Smooth muscle cell (in vitro differentiated cells): ENCODE data around the gene AATK. TPM values are rescaled to one million over a fixed set of nuclear protein-coding genes. Genes with fewer than 3 reads are reported as not detected.

Source experiments
- DNase-seq: peaks from one replicate; lab custom pipeline; 2025; ENCODE audit not compliant: unreplicated experiment; lab: John Stamatoyannopoulos, UW
- H2AFZ ChIP-seq: fragments of 200-600 bp; sonication (generic); 2 replicates; pipeline ENCODE4 v1.6.0; 2016; ENCODE audit warnings: antibody characterized with exemption, low read depth, mild to moderate bottlenecking
- H3F3A ChIP-seq: fragments of 200-600 bp; sonication (generic); 2 replicates; pipeline ENCODE4 v1.6.0; 2017; ENCODE audit warnings: antibody characterized with exemption, low read depth
- H3K27ac ChIP-seq: fragments of 200-600 bp; sonication (generic); 2 replicates; pipeline ENCODE4 v1.5.1; 2016; ENCODE audit warnings: low read depth, mild to moderate bottlenecking
- H3K27me3 ChIP-seq: fragments of 200-600 bp; sonication (generic); 2 replicates; pipeline ENCODE4 v1.6.1; 2016; ENCODE audit warnings: low read depth, mild to moderate bottlenecking
- H3K36me3 ChIP-seq: fragments of 200-600 bp; sonication (generic); 2 replicates; pipeline ENCODE4 v1.5.1; 2016; ENCODE audit warnings: low read depth
- H3K4me1 ChIP-seq: fragments of 200-600 bp; sonication (generic); 2 replicates; pipeline ENCODE4 v1.5.1; 2016; ENCODE audit warnings: low read depth
- H3K4me2 ChIP-seq: fragments of 200-600 bp; sonication (generic); 2 replicates; pipeline ENCODE4 v1.6.0; 2016; ENCODE audit warnings: mild to moderate bottlenecking
- H3K4me3 ChIP-seq: fragments of 200-600 bp; sonication (generic); 2 replicates; pipeline ENCODE4 v1.5.1; 2016; ENCODE audit warnings: mild to moderate bottlenecking
- H3K79me2 ChIP-seq: fragments of 200-600 bp; sonication (generic); 2 replicates; pipeline ENCODE4 v1.6.0; 2016; ENCODE audit warnings: low read depth, mild to moderate bottlenecking
- H3K9ac ChIP-seq: fragments of 200-600 bp; sonication (generic); 2 replicates; pipeline ENCODE4 v1.6.0; 2016; ENCODE audit warnings: low read depth
- H3K9me3 ChIP-seq: fragments of 200-600 bp; sonication (generic); replicated peaks from 2 replicates; pipeline ENCODE4 v1.5.1; 2016; ENCODE audit warnings: low read depth
- H4K20me1 ChIP-seq: fragments of 200-600 bp; sonication (generic); 2 replicates; pipeline ENCODE4 v1.6.0; 2016; ENCODE audit warnings: low read depth
- WGBS: methylation state at CpG from one replicate; pipeline ENCODE4 v1.1.7; 2016; ENCODE audit warnings: low lambda C conversion rate; 5-methylcytosine and 5-hydroxymethylcytosine counted together
- polyA plus RNA-seq: library from polyadenylated mRNA; unstranded; fragments of >200 nt; fragmentation: Nextera tagmentation; extraction: Ambion mirVana; gene quantifications from 2 replicates; pipeline ENCODE4 v1.2.1, GENCODE V29; 2016
- total RNA-seq: library from RNA; depleted of rRNA; stranded (reverse); fragments of >200 nt; gene quantifications from 2 replicates; pipeline ENCODE4 v1.2.3, GENCODE V29; 2014
- TF ChIP-seq, protein P1 (sequence below): fragments of 200-600 bp; sonication (generic); IDR thresholded peaks from 2 replicates; pipeline ENCODE4 v1.5.1; 2017; ENCODE audit warnings: borderline replicate concordance, mild to moderate bottlenecking, antibody characterized with exemption; ENCODE audit not compliant: insufficient read depth, poor library complexity, severe bottlenecking

Gene AATK
- total and polyA plus RNA-seq, 2 experiments from 2014 or later = 0.61 to 0.67 TPM

DNA sequence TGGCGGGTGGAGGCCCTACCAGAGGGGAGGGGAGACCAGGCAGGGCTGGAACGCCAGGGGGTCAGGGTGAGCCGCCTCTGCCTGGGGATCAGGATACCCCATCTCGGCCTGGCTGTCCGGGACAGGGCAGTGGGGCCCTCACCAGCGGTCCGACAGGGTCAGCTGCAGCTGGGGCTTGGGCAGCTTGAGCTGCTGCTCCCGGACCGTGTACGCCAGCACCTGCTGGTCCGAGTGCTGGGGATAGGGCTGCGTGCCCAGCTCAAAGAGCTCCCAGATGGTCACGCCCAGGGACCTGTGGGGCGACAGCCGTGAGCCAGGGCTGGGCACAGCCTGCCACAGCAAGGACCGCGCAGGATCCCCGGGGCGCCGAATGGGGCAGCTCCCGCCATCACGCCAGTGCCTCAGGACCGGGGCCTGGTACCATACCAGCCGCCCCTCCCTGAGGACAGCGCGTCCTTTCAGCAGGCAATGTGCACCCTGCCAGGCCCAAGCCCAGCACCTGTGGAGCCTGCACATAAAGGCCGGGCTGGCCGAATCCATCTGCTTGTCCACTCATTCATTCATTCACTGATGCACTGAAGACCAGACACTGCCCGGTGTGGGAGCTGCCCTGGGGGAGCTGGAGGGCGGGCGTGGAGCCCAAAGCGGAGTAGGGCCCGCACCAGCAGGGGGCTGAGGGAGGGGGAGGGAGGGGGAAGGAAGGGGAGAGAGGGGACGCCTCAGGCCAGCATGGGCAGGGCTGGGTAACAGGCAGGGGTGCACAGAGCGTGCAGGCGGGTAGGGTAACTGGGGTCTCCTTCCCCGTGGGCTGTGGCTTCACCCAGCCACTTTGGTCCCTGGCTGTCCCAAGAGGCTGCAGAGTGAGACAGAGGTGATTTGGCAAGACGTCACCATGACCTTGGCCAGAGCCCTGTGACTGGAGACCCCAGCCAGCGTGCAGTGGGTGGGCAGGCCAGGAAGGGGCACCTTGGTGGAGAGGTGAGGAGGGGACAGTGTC lies 42.7 kb downstream of the AATK start:
- Histone ChIP-seq H3K4me1 (no peaks in the 10 kb centered on the region), H3K79me2 (no peaks in the 10 kb centered on the region), H2AFZ (no peak overlapping the region), H3K27ac (no peak overlapping the region), H3K27me3 (no peaks in the 10 kb centered on the region), H3K36me3 (no peaks in the 10 kb centered on the region), H3F3A (no peaks in the 10 kb centered on the region), H3K9me3 (no peaks in the 10 kb centered on the region), H3K4me3 (no peak overlapping the region), H3K4me2 (no peak overlapping the region), H4K20me1 (no peaks in the 10 kb centered on the region), H3K9ac (no peak overlapping the region)
- TF ChIP-seq, protein P1, sequence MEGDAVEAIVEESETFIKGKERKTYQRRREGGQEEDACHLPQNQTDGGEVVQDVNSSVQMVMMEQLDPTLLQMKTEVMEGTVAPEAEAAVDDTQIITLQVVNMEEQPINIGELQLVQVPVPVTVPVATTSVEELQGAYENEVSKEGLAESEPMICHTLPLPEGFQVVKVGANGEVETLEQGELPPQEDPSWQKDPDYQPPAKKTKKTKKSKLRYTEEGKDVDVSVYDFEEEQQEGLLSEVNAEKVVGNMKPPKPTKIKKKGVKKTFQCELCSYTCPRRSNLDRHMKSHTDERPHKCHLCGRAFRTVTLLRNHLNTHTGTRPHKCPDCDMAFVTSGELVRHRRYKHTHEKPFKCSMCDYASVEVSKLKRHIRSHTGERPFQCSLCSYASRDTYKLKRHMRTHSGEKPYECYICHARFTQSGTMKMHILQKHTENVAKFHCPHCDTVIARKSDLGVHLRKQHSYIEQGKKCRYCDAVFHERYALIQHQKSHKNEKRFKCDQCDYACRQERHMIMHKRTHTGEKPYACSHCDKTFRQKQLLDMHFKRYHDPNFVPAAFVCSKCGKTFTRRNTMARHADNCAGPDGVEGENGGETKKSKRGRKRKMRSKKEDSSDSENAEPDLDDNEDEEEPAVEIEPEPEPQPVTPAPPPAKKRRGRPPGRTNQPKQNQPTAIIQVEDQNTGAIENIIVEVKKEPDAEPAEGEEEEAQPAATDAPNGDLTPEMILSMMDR = no peak
- WGBS = 94% methylated on average over 37 of the region's 39 CpGs
- no peak for DNase-seq

DNA sequence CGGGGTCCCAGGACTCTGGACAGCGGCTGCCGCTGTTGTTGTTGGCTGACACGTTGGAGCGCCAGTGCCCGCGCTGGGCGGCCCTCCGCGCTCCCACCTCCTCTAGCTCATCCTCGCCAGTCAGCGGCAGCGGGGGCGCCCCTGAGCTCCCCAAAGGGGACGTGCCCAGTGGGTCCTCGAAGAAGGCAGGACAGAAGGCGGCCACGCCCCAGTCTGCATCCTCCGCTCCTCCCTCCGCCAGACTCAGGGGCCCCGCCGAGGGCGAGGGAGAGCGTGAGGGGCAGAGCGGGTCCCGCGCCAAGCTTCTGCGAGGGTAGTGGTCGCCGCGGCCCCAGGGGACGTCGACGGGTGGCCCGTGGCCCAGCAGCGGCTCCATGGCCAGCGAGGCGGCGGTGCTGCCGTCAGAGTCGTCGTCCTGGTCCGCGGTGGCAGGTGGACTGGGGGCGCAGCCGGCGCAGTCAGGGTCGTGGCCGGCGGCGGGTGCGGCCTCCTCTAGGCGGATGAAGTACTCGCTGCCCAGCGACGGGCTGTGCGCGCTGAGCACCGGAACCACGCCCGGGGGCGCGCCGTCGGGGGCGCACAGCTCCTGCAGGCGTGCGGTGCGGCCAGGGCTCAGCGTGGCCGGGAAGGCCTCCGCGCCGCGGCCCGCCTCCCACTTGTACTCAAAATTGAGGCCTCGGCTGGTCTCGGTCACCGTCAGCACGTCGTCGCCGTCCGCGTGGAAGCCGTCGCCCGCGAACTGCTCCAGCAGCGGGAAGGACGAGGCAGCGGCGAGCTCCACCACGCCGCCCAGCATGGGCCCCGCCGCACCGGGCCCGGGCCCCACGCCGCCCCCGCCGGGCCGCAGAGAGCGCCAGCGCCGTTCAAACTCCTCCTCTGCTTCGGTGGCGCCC lies 43.9 kb downstream of the AATK start:
- Histone ChIP-seq H3K79me2 (no peaks in the 10 kb centered on the region), H2AFZ (no peak overlapping the region), H3K9ac (no peak overlapping the region), H3K27me3 (no peaks in the 10 kb centered on the region), H3K4me3 (no peak overlapping the region), H4K20me1 (no peaks in the 10 kb centered on the region), H3F3A (no peaks in the 10 kb centered on the region), H3K27ac (no peak overlapping the region), H3K4me1 (no peaks in the 10 kb centered on the region), H3K9me3 (no peaks in the 10 kb centered on the region), H3K4me2 (no peak overlapping the region), H3K36me3 (no peaks in the 10 kb centered on the region)
- 91% methylated on average over 102 of the region's 109 CpGs for WGBS
- TF ChIP-seq, protein P1 = no peak
- DNase-seq = no peak

DNA sequence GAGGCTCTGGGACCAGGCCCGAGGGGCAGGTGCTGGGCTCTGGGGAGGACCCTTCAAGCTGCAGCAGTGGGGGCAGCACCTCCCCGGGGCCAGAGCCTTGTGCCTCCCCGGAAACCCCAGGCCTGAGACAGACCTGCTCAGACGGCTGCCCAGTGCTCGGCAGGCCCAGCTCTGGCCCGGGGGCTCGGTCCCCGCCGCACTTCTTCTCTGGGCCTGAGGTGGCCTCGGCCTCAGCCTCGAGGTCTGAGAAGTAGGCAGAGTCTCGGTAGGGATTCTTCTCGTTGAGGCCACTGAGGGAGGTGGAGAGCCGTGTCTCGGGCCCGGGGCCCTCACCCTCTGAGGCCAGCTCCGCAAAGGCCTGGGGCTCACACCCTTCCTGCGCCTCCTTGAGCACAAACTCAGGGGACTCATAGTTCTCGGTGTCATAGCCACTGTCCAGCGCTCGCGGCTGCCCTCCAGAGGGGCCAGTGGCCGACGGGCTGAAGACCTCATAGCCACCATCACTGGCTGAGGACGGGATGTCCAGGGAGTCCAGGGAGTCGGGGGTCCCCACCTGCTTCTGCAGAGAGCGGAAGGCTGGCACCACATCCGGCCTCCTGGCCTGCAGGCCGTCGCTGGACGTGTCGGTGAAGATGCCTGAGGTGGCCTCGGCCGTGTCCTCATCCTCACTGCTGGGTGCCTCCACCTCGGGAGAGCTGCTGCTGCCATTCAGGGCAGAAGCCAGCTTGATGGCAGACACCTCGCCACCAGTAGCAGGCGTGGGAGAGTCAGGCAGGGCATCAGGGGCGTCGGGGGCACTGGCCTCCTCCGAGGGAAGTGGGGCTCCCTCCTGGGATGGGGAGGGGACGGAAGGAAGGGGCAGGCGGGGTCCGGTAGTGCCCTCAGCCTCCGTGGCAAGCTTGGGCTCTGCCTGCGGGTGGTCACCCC lies 45.1 kb downstream of the AATK start:
- no peak overlapping the region for H2AFZ ChIP-seq
- no peaks in the 10 kb centered on the region for H3K27me3 ChIP-seq
- H3K79me2 ChIP-seq = no peaks in the 10 kb centered on the region
- H3K36me3 ChIP-seq = no peaks in the 10 kb centered on the region
- H4K20me1 ChIP-seq = no peaks in the 10 kb centered on the region
- no peak overlapping the region for H3K4me2 ChIP-seq
- no peak for DNase-seq
- H3F3A ChIP-seq = no peaks in the 10 kb centered on the region
- no peaks in the 10 kb centered on the region for H3K4me1 ChIP-seq
- H3K4me3 ChIP-seq = no peak overlapping the region
- H3K9me3 ChIP-seq = no peaks in the 10 kb centered on the region
- TF ChIP-seq, protein P1 = no peak
- H3K27ac ChIP-seq = peak overlapping the region; percentile 15
- 91% methylated on average over 40 of the region's 45 CpGs for WGBS
- H3K9ac ChIP-seq = no peak overlapping the region
